Measurements from ENCODE around the gene WNT2B. TPM values are rescaled to one million over a fixed set of nuclear protein-coding genes. Genes with fewer than 3 reads are reported as not detected.

WNT2B gene
- total and polyA plus RNA-seq, 9 of the 15 experiments (the other 6 are each of a cell fraction or from before 2014, with no cell fraction given) = 0.02 to 0.06 (median 0.04) TPM; not detected in 3

DNA sequence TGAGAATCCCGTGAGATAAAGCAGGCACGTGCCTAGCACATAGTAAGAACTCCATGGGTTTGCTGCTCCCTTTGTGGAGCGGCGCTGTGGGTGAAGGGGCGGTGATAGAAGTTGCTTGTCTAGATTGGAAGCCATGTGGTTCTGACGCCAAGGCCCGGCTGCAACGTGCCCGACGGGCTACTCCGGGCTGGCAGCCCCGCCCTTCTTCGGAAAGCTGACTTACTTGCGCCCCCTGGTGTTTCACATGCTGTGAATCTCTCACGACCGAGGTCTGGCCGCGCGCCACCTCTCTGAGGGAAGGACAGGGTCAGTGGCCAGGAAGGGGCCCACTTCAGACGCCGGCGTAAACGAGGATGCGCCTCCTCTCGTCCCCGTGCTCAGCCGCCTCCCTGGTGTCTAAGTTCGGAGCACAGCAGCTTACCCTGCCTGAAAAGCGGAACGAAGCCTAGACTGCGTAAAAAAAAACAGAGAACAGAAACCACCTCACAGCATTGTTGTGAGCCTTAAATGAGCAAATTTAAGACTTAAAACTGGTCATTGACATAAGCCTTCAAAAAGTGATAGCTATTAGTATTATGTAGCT, 42.6 kb upstream of the WNT2B start (continued):
- TF ChIP-seq ZNF3 (CRISPR knock-in tag; IDR thresholded peaks at IDR 0.05) = no peak
- TF ChIP-seq, protein P1, sequence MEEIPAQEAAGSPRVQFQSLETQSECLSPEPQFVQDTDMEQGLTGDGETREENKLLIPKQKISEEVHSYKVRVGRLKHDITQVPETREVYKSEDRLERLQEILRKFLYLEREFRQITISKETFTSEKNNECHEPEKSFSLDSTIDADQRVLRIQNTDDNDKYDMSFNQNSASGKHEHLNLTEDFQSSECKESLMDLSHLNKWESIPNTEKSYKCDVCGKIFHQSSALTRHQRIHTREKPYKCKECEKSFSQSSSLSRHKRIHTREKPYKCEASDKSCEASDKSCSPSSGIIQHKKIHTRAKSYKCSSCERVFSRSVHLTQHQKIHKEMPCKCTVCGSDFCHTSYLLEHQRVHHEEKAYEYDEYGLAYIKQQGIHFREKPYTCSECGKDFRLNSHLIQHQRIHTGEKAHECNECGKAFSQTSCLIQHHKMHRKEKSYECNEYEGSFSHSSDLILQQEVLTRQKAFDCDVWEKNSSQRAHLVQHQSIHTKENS (CRISPR knock-in tag; IDR thresholded peaks at IDR 0.05) = no peak
- no peak for TF ChIP-seq PHTF2 (CRISPR knock-in tag; IDR thresholded peaks at IDR 0.05)
- TF ChIP-seq RUNX1 (IDR thresholded peaks at IDR 0.05; ENCODE audit: low read depth) = no peak
- TF ChIP-seq BRD9 (IDR thresholded peaks at IDR 0.05; ENCODE audit: low read depth, partially characterized antibody) = no peak
- no peak for TF ChIP-seq ZNF76 (CRISPR knock-in tag; IDR thresholded peaks at IDR 0.05; ENCODE audit: borderline replicate concordance)
- TF ChIP-seq HNRNPL (IDR thresholded peaks at IDR 0.05; ENCODE audit: low read depth, low read length) = no peak
- no peak for TF ChIP-seq HNRNPK (IDR thresholded peaks at IDR 0.05; ENCODE audit: low read depth, low read length, poor library complexity, severe bottlenecking)
- no peak for TF ChIP-seq KLF10 (CRISPR knock-in tag; IDR thresholded peaks at IDR 0.05)
- no peak for TF ChIP-seq OTX1 (CRISPR knock-in tag; IDR thresholded peaks at IDR 0.05)
- no peak for TF ChIP-seq BRF1 (IDR thresholded peaks at IDR 0.05; ENCODE audit: borderline replicate concordance, extremely low read depth, insufficient read length)
- peak; percentile 43; the same call in 1 of the 2 replicates for TF ChIP-seq HDAC8 (tag; IDR thresholded peaks at IDR 0.05)
- TF ChIP-seq HMGXB4 (CRISPR knock-in tag; IDR thresholded peaks at IDR 0.05) = no peak
- TF ChIP-seq ZNF280A (IDR thresholded peaks at IDR 0.05; ENCODE audit: low read depth, partially characterized antibody) = no peak
- 0 out of 2 replicates have a peak, but pooled peaks have one; percentile 53 for TF ChIP-seq DMBX1 (CRISPR knock-in tag; IDR thresholded peaks at IDR 0.05; ENCODE audit: borderline replicate concordance)
- no peak for TF ChIP-seq PHB2 (IDR thresholded peaks at IDR 0.05; ENCODE audit: low read depth)
- TF ChIP-seq THRB (CRISPR knock-in tag; conservative IDR thresholded peaks at IDR 0.05) = no peak
- TF ChIP-seq ATF4 (CRISPR knock-in tag; IDR thresholded peaks at IDR 0.05) = no peak
- peak; percentile 96 for TF ChIP-seq ZBTB33 (CRISPR knock-in tag; IDR thresholded peaks at IDR 0.05)

Data from K562 (cell line).